GM21723 (cell line): ENCODE measurements around the gene DCT.
"Not testable (repeated sequence)": the region's sequence is repeated elsewhere in the genome, so short reads cannot be mapped to it uniquely, and the experiment has no call there.

Source experiments
- ATAC-seq: cut with Tn5 transposase; IDR thresholded peaks from one replicate; pipeline ENCODE4 v1.9.1; 2021; ENCODE audit warnings: mild to moderate bottlenecking, moderate library complexity; ENCODE audit not compliant: unreplicated experiment

The DCT gene

DNA sequence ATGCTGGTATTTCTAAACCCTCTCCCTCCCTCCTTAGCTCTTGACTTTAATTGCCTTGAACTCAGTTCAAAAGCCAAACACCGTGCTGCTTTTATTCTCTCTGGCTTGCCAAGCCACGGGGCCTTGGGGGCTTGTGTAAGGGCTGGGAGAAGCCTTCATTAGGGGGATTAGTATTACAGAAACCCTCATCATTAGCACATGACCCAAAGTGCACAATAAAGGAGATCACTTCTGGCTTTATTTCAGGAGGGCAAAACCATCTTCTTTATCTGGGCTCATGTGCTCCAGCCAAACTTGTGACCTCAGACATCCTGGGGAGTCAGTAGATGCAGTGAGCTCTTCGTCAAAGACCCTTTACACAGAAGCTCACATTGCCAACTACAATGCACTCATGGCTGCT, at the start of gene DCT:
DCT (minus strand) TSS at position 67 of the 400 bp plus-strand sequence. CDS start 427 bp downstream, outside the sequence.
- no peak for ATAC-seq

DNA sequence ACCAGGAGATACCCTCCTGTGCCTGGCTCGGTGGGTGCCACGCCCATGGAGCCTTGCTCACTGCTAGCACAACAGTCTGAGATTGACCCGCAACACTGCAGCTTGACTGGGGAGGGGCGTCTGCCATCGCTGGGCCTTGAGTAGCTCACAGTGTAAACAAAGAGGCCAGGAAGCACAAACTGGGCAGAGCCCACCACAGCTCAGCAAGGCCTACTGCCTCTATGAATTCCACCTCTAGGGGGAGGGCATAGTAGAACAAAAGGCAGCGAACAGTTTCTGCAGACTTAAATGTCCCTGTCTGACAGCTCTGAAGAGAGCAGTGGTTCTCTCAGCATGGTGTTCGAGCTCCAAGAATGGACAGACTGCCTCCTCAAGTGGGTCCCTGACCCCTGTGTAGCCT, 47.5 kb upstream of the DCT start:
- ATAC-seq = not testable (repeated sequence)

DNA sequence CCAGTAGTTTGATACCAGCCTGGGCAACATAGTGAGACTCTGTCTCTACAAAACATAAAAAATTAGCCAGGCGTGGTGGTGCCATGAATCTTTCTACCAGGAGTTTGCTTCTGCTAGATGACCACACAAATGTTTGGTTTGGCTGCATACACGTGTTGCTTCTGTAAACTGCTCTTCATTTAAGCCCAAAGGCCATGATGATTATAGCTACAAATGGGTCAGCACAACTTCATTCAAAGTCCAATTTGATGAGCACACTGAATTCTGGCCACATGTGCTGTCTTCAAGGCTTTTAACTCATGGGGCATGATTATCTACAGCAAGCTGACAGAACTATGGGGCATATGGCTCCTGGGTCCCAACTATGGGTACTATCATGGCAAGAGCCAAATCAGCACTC, 46.3 kb upstream of the DCT start:
- ATAC-seq = no peak

DNA sequence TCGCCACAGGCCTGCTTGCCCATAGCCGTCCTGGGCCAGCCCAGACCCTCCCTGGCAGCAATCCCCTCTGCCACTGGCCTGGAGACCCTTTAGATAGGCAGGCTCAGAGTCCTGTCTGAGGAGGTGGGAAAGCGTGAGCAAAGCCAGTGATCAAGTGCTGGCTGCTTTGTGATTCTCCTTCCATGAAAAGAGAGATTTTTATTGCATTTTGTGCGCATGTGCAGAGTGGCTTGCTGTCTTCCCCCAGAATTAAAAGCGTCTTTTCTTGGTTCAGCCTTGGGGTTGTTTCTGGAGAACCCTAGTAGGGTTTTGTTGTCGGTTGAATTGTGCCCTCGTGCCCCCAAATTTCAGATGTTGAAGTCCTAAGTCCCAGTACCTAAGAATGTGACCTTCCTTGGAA, 44.9 kb upstream of the DCT start:
- no peak for ATAC-seq

DNA sequence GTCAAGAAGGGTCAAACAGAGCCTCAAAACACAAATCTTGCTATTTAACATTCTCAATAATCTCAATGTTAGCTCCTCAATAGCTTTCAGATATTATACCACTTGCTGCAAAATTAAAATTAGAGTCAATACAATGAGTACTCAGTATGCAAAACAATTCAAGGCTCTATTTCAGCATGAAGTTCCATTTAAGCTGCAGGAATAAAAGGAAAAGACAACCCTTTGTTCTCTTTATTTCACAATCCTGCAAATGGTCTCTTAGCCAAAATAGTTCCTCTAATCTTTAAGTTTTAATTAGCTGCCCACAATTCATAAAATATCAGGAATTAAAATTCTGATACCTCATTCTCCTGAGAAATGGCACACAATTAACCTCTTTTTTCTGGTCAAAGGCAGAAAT, 40.5 kb upstream of the DCT start:
- no peak for ATAC-seq

DNA sequence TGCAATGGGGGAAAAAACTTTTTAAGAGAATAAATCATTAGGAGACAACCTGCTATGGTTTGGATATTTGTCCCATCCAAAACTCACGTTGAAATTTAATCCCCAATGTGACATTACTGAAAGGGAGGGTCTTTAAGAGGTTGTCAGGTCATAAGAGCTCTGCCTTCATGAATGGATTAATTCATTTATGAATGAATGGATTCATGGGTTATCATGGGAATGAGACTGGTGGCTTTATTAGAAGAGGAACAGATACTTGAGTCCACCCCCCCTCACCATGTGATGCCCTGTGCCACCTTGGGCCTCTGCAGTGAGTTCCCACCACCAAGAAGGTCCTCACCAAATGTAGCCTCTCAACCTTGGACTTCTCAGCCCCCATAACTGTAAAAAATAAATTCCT, 37.0 kb upstream of the DCT start:
- no peak for ATAC-seq

DNA sequence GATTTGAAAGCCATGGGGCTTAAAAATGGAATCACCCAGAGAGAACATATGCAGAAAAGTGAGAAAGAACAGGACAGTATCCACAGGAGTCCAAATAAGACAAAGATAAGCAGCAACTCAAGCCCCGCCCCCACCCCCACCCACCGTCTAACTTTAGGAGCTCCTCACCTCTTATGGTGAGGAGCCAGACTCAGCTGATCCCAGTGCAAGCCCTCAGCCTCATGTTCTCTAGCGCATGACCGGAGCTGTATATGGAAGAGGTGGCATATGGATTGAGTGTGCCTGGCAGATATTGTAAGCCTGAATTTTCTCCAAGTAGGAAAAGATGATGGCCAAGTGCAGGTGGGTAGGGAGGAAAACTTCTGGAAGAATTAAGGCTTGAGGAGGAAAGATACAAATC, 36.4 kb upstream of the DCT start:
- ATAC-seq = no peak

DNA sequence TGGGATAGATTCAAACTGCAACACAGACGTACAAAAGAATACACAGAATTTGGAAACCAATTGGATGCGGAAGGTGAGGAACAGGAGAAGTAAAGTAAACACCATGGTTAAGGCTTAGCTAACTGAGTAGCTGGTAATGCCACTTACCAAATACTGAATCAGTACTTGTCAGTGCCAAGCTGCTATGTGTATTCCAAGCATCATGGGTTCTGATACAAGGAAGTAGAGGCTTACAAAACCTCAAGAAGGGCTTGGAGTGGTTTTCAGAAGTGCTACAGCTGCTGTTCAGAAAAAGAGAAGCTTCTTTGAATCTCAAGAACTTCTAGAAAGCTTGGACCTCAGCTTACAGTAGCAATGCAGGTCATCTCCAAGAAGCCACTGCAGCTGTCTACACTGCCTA, 35.9 kb upstream of the DCT start:
- no peak for ATAC-seq

DNA sequence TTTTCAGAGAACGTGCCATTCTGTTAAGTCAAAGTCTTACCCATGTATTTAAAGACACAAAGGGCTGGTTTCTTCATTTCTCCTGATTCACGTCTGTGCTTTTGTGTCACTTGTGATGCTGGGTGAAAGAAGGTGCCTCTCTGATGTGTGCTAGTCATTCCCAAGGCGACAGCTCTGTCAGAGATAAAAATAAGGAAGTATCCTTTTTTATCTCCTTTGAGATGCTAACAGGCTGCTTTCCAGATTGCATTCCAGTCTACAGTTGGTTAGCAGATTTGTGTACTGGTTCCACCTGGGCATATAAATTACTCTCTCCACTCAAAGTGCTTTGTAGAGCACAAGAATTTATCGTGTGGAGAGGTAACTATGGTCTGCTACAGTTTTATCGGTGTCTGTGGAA, 33.5 kb upstream of the DCT start:
- no peak for ATAC-seq

DNA sequence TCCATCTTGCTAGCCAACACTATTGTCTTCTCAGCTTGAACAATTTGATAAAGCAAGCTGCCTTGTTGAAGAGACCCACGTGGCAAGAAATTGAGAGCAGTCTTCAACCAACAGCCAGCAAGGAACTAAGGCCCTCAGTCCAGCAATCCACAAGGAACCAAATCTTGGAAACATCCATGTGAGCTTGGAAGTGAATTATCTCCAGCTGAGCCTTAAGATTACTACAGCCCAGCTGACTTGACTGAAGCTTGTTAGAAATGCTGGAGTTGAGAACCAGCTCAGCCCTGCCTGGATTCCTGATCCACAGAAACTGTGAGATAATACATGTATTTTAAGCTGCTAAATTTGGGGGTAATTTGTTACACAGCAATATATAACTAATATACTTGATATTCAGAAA, 26.2 kb upstream of the DCT start:
- no peak for ATAC-seq

DNA sequence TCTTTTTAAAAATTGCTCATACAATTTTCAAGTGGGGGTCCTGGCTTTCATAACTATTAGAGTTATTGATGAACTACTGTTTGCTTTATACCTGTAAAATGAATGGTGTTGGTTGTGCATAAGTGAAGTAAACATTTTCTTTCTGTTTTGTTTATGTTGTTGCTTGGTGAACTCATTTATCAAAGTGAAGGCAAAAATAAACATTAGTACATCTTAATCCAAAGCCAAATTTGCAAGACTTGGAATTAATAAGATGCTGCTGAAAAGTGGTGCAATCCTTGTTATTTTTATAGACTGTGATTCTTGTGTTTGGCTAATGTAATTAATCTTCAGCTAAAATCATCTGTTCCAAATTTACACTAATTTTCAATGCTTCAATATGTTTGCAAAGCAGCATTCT, 24.4 kb upstream of the DCT start:
- no peak for ATAC-seq

DNA sequence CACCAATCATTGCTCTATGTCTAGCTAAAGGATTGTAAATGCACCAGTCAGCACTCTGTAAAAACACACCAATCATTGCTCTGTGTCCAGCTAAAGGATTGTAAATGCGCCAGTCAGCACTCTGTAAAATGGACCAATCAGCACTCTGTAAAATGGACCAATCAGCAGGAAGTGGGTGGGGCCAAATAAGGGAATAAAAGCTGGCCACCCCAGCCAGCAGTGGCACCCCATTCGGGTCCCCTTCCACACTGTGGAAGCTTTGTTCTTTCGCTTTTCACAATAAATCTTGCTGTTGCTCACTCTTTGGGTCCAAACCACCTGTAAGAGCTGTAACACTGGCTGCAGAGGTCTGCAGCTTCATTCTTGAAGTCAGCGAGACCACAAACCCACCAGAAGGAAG, 19.3 kb upstream of the DCT start:
- not testable (repeated sequence) for ATAC-seq

DNA sequence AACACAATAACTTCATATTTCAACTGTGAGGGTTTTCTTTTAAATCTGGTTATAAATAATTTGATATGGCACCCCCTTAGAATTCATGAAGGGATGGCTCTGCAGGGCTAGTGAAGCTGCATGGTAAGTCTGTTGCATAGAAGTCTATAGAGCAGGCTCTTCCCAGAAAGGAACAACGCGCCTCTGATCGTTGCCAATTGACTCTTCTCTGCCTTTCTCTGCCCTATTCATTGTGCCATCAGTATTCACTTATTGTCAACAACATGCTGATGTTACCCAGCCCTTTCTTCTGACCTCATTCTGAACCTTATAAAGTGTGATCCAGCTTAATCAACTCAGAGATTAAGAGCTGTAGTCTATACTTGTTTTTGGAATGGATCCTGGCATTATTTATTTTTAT, 16.3 kb upstream of the DCT start:
- no peak for ATAC-seq

DNA sequence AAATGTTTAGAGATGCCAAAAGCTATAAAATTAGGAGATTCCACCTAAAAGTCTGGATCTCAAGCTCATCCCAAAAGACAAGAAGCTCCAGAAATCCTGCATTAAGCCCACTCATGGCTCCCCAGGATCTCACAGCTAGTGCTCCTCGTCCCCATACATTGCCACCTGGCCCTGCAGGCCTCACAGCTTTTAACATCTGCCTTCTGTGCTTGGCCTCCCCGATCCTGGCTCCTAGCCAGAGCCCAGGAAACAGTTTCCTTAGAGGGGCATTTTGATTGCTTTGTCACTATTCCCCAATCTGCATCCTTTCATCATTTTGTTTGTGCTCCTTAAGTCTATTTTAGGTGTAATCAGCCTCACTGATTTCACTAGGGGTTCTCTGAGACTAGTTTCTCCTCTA, 14.5 kb upstream of the DCT start:
- ATAC-seq = no peak

DNA sequence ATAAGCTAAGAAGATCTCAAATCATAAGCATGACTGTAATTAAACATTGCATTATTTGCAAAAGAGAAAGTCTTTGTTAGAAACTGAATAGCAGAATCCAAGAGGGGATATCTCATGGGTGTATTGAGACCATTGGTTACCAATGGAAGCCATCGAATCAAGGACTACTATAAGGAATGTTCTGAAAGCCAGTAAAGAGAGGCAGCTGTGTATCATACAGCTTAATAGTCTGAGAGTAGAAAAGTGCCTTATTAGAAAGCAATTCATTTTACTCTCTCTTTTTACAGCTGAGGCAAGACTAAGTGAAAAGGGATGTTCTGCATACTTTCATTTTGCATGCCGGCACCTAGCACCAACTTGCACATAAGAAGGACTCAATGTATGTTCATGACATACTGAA, 7.6 kb upstream of the DCT start:
- ATAC-seq = no peak

DNA sequence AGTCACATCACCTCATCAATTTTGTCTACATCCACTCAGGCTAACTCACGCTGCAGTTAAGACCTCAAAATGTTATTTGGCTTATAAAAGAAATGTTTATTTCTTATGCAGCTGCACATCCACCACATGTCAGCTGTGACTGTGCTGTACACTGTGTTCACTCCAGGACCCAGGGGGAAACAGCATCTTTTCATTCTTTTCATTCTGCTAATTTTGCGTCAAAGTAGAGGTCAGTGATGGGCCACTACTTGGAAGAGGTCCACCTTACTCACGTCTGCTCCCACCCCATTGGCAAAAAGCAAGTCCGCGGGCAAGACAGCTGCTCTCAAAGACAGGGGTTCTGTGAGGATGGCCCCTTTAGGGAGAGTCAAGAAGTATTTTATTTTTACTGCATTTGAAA, 4.5 kb upstream of the DCT start:
- no peak for ATAC-seq

DNA sequence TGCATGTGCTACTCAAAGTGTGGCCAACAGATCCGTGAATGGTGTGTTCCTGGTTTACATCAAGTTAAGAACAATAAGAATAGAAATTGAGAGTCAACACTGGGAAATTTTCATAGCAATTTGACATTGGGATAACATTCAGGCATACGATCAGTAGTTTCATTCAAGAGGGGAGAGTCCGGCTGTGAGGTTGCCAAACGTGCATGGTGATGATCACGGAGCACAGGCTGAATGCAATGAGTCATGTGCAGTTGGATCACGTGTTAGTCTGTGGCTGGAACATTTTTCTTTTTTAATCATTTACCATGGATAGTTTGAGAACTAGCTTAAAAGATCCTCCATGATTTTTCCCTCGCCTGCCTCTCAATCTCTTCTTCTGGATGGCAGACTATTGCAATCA, 2.5 kb upstream of the DCT start:
- no peak for ATAC-seq

DNA sequence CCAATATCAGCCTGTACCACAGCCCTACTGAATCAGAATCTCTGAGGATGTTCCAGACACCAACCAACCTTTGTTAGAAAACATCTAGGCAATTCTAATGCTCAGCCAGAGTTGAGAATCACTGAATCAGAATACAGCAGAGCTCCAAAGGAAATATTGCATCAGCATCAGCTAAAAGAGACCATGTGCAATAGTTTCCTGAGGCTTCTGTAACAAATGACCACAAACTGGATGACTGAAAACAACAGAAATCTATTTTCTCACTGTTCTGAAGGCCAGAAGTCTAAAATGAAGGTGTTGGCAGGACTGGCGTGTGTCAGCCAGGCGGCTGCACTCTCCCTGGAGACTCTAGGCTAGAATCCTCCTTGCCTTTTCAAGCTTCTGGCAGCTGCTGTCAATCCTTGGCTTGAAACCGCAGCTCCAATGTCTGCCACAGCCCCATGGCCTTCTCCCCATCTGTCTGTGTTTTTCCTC, 1.2 kb upstream of the DCT start:
- no peak for ATAC-seq

DNA sequence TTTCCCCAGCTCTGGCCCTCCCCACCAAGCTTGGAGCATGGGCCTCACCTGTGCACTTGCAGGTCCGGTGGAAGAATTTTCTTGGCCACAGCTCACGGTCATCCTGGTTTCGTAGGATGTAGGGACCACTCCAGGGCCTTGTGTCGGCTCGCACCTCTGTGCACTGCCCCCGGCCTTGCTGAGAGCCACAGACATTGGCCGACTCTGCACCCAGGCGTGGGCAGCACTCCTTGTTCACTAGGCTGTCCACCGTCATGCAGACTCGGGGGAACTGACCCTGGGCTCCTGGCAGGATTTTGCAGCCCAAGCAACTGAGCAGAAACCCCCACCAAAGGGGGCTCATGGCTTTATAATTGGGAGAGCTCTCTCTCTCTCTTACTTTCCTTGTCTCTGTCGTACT, 569 bp downstream of the DCT start:
- no peak for ATAC-seq

DNA sequence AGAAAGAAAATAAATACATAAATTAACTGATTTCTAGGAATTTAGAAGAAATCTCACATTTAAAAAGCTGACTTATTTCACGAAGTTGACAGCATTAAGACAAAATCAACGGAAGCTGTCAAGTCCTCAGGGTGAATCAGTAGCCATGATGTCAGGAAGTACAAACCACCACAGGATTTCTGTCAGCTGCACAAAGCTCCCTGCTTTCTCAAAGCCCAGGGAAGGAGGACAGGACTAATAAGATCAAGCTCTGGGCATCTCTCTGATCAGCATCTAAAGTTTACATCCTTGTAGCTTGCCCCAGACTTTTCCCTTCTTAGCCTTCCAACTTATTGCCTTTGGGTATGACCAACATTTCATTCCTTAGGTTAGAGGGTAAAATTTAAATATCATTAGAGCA, 9.4 kb downstream of the DCT start:
- ATAC-seq = no peak

DNA sequence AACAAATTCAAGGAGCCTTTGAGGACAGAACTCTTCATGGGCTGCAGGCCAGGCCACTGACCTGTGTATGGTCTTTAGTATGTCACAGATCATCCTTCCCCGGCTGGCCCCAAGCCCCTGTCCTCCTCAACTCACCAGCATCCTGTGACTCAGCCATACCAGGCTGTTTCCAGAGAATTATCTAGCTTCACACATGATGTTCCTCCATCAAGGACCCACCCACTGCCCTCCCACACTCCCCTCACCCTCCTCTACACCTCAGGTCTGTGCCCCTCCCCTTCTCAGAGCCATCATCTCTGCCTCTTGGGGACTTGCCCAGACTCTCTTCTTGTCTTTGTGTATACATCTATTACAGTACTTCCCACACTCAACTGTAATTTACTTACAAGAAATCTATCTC, 14.7 kb downstream of the DCT start:
- ATAC-seq = no peak

DNA sequence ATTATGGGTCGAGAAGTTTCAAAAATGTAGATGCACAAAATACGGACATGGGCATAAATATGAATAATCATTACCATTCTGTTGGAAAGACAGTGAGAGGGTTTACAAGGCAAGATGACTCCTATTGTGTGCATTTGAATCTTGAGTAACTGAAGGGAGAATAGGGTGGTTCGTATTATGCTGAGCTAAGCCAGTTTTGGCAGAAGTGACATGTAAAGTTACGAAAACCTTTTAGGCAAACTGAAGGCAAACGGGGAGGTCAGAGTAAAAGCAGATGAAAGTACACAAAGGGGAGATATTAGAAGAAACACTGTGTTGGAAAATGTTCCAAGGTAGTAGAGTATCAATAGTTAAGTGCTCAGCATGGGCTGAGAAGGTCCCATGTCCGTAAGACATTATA, 16.8 kb downstream of the DCT start:
- ATAC-seq = no peak

DNA sequence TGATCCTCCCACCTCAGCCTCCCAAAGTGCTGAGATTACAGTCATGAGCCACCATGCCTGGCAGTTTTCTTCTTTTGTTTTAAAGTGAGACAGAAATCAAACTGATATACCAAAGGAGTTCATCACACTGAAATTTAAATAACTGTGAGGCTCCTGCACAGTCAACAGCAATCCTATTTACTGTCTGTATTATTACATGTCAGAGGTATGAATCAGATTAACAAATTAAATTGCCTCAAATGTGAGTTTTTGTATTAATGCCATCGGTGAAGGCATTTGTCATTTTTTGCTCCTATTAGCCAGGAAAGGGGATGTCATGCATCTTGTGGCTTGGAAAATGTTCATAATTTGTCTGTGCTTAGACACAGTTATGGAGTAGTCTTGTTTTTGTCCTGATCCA, 20.4 kb downstream of the DCT start:
- no peak for ATAC-seq

DNA sequence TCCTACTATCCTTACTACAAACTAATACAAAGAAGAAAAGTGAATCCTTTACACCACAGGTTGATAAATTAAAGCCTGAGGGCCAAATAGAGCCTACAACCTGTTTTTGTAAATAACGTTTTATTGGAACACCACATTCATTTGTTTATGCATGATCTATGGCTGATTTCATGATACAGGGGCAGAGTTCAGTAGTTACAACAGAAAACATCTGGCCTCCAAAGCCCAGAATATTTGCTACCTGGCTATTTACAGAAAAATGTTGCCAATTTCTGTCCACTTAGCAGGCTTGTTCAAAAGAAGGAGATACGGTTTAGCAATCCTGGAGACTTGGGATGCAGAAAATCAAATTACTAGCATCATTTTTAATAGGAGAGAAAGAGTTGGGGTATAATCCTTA, 24.1 kb downstream of the DCT start:
- ATAC-seq = no peak
